Breast epithelium (tissue), 4 donors: ENCODE measurements around the gene HSPA12B. TPM values are rescaled to one million over a fixed set of nuclear protein-coding genes. Genes with fewer than 3 reads are reported as not detected.

ENCODE experiments used
- DNase-seq, 2 donors: peaks; one replicate each; pipeline ENCODE4 v3.0.0-alpha.2; 2019; ENCODE audit warnings: low spot score in 2 of 2
- H3K27ac ChIP-seq, 2 donors: fragments of 200-600 bp; sonication (generic) in 1 of 2; one replicate each; pipeline ENCODE4 v1.5.1; 2016 to 2019; ENCODE audit warnings: mild to moderate bottlenecking in 1 of 2
- H3K27me3 ChIP-seq, 2 donors: fragments of 200-600 bp; sonication (generic) in 1 of 2; one replicate each; pipeline versions ENCODE4 v1.5.1 to v1.6.0; 2017 to 2019; ENCODE audit warnings: control low read depth in 1 of 2, mild to moderate bottlenecking in 1 of 2
- H3K36me3 ChIP-seq: fragments of 200-600 bp; one replicate; pipeline ENCODE4 v1.5.1; 2019
- H3K4me1 ChIP-seq, 2 donors: fragments of 200-600 bp; sonication (generic); one replicate each; pipeline ENCODE4 v1.5.1; 2016 to 2019; ENCODE audit warnings: control low read depth in 1 of 2
- H3K4me3 ChIP-seq, 3 donors: fragments of 200-600 bp; sonication (generic); 1 replicate in 2 of 3; 2 replicates in 1 of 3; pipeline ENCODE4 v1.5.1; 2016 to 2019; ENCODE audit warnings: mild to moderate bottlenecking in 3 of 3, moderate library complexity in 2 of 3
- H3K9me3 ChIP-seq, 2 donors: fragments of 200-600 bp; sonication (generic) in 1 of 2; one replicate each; pipeline ENCODE4 v1.5.1; 2016 to 2019; ENCODE audit warnings: control low read depth in 1 of 2
- CTCF ChIP-seq, 3 donors: fragments of 450-650 bp; IDR thresholded peaks; one replicate each; pipeline ENCODE4 v1.5.1; 2016 to 2017; ENCODE audit warnings: antibody characterized with exemption in 3 of 3, mild to moderate bottlenecking in 3 of 3, moderate library complexity in 3 of 3
- POLR2A ChIP-seq: fragments of 450-650 bp; IDR thresholded peaks from one replicate; pipeline ENCODE4 v1.6.1; 2016; ENCODE audit warnings: antibody characterized with exemption, mild to moderate bottlenecking, moderate library complexity
- POLR2AphosphoS5 ChIP-seq, 3 donors: sonication (generic); formaldehyde crosslinking; IDR thresholded peaks; one replicate each; pipeline ENCODE4 v1.6.1; 2017; ENCODE audit warnings: antibody characterized with exemption in 3 of 3
- intact Hi-C: fragments of 100-400 bp; cut with DNase I; formaldehyde crosslinking; loops from one replicate; pipeline ENCODE4 v1.15.1; 2023; ENCODE audit warnings: low total_unique reads
- total RNA-seq, 3 donors: library from RNA; depleted of rRNA; stranded (reverse); fragments of >200 nt; gene quantifications; one replicate each; pipeline ENCODE4 v1.1.0, GENCODE V29; 2016

HSPA12B gene
- total RNA-seq, 3 donors from 2014 or later, result 7.0 to 25.2 (median 9.3) TPM

GRCh38 chr20:3758566-3758965, 26.1 kb downstream of the HSPA12B start:
- Histone ChIP-seq H3K4me3 (no peak overlapping the region), H3K27ac (peak overlapping the region in 1 of 2 donors; percentile 75), H3K36me3 (no peaks in the 10 kb centered on the region), H3K4me1 (no peaks in the 10 kb centered on the region), H3K9me3 (no peaks in the 10 kb centered on the region), H3K27me3 (no peaks in the 10 kb centered on the region)
- DNase-seq, result no peak
- no peak for TF ChIP-seq CTCF (IDR thresholded peaks at IDR 0.05)
- no peak for TF ChIP-seq POLR2A
- TF ChIP-seq POLR2AphosphoS5 (IDR thresholded peaks at IDR 0.05), result no peak
- intact Hi-C loops, result no loop called here

GRCh38 chr20:3759316-3759823, 26.9 kb downstream of the HSPA12B start:
- no peaks in the 10 kb centered on the region for H3K4me1 ChIP-seq
- no peak for DNase-seq
- H3K27ac ChIP-seq, result peak overlapping the region in 1 of 2 donors; percentile 75
- H3K27me3 ChIP-seq, result no peaks in the 10 kb centered on the region
- H3K9me3 ChIP-seq, result no peaks in the 10 kb centered on the region
- H3K4me3 ChIP-seq, result no peak overlapping the region
- H3K36me3 ChIP-seq, result no peaks in the 10 kb centered on the region
- TF ChIP-seq POLR2A (no peak), CTCF (IDR thresholded peaks at IDR 0.05) (no peak), POLR2AphosphoS5 (IDR thresholded peaks at IDR 0.05) (no peak)
- intact Hi-C loops, result no loop called here

GRCh38 chr20:3759884-3760283, 27.4 kb downstream of the HSPA12B start:
- TF ChIP-seq CTCF (IDR thresholded peaks at IDR 0.05), result no peak
- no peak for TF ChIP-seq POLR2AphosphoS5 (IDR thresholded peaks at IDR 0.05)
- TF ChIP-seq POLR2A, result no peak
- Histone ChIP-seq H3K27me3 (no peaks in the 10 kb centered on the region), H3K4me1 (no peaks in the 10 kb centered on the region), H3K36me3 (no peaks in the 10 kb centered on the region), H3K27ac (peak overlapping the region in 1 of 2 donors; percentile 75), H3K9me3 (no peaks in the 10 kb centered on the region), H3K4me3 (no peak overlapping the region)
- DNase-seq, result no peak
- intact Hi-C loops, result loop anchor here (1.0 kb wide), 1 partner anchor 30 kb away; no protein-coding TSS in a partner anchor

GRCh38 chr20:3760655-3761348, 28.3 kb downstream of the HSPA12B start:
- intact Hi-C loops, result loop anchor here (1.0 kb wide), 1 partner anchor 29 kb away; no protein-coding TSS in a partner anchor
- no peaks in the 10 kb centered on the region for H3K36me3 ChIP-seq
- TF ChIP-seq POLR2A (no peak), CTCF (IDR thresholded peaks at IDR 0.05) (no peak), POLR2AphosphoS5 (IDR thresholded peaks at IDR 0.05) (no peak)
- no peaks in the 10 kb centered on the region for H3K27me3 ChIP-seq
- H3K9me3 ChIP-seq, result no peaks in the 10 kb centered on the region
- no peak overlapping the region for H3K4me3 ChIP-seq
- H3K4me1 ChIP-seq, result no peaks in the 10 kb centered on the region
- peak overlapping the region in 1 of 2 donors; percentile 38 for H3K27ac ChIP-seq
- DNase-seq, result no peak
